HG03558 (cell line): ENCODE measurements around the gene KHDRBS1.
"Not testable (repeated sequence)": the region's sequence is repeated elsewhere in the genome, so short reads cannot be mapped to it uniquely, and the experiment has no call there.

ENCODE experiments used
- ATAC-seq: cut with Tn5 transposase; IDR thresholded peaks from one replicate; pipeline ENCODE4 v1.9.1; 2021; ENCODE audit warnings: moderate number of reproducible peaks; ENCODE audit not compliant: unreplicated experiment; ENCODE audit errors: extremely low read depth

KHDRBS1 gene

DNA sequence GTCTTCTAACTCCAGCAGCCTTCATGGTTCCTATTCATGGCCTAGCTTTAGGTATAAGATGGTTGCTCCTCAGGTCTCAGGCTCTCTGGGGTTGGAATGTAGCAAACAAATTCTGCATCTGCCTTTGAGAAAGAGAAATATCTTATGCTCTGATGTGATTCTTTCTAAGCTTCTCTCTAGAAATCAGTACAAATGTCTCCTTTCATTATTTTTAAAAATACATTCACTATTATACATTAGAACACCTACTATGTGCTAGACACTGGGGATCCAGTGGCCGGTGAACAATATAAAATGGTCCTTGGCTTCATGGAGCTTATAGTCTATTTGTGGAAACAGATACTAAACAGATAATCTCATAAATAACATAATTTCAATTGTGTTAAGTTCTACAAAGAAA lies 42.9 kb downstream of the KHDRBS1 start:
- ATAC-seq: no peak

DNA sequence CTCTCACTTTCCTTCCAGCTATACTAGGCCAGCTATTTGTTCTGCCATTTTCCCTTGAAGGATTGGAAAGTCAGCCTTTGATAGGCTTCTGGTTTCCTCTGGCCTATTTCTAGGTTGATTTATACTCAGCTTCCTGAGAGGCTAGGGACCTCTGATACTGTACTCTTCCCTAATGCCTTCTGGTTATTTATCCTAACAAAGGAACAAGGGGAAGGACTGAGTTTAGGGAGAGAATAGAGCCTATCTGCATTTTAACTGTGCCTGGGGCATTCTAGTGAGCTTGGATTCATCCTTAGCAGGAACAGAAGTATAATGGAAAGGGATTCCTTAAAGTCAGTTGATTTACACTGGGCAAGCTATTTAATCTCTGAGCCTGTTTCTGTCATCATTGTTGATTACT lies 47.2 kb downstream of the KHDRBS1 start:
- ATAC-seq: no peak

DNA sequence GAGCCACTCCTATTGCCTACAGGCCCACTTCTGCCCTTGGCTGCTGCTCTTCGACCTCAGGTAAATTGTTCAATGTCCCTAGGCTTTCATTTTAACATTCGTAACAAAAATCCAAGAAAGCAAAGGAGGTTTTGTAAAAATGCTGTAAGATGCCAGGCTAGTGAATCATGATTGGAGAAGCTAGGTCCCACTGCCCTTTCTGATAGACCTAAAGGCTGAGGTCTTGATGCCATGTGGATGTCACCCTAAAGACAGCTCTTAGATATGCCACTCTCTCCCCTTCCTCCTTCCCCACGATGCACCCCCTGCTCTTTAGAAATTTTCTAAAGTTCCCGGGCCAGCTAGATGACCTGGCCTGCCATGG lies 49.2 kb downstream of the KHDRBS1 start:
- ATAC-seq: no peak

DNA sequence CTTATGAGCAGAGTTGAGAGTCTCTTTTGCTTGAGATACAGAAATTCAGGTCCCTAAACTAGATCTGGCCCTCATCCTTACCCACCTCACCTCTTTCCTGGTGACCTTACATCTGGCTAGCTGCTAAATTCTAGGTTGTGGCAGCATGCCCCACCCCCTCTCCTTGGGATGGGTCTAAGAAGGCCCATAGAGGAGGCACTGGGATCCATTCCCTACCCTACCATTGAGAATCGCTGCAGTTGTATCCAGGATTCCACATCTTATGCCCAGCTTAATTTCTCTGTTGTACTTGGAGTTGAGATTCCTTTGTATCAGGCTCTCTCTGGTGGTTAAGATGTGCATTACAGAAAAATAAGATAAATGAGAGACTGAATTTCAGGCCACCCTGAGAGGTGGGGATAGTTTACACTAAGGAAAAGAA lies 49.6 kb downstream of the KHDRBS1 start:
- no peak for ATAC-seq

DNA sequence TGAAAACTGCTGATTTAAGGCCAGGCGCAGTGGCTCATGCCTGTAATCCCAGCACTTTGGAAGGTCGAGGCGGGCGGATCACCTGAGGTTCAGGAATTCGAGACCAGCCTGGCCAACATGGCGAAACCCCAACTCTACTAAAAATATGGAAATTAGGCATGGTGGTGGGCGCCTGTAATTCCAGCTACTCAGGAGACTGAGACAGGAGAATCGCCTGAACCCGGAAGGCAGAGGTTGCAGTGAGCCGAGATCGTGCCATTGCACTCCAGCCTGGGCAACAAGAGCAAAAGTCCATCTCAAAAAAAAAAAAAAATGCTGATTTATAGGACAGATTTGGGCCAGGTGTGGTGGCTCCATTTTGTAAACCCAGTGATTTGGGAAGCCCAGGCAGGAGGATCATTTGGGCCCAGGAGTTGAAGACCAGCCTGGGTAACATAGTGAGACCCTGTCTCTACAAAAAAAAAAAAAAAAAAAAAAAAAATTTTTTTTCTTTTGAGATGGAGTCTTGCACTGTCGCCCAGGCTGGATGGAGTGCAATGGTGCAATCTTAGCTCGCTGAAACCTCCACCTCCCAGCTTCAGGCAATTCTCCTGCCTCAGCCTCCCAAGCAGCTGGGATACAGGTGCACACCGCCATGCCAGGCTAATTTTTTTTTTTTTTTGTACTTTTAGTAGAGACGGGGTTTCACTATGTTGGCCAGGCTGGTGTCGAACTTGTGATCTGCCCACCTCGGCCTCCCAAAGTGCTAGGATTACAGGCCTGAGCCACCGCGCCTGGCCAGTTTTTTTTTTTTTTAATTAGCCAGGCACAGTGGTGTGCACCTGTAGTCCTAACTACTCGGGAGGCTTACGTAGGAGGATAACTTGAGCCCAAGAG lies 52.2 kb downstream of the KHDRBS1 start:
- not testable (repeated sequence) for ATAC-seq

DNA sequence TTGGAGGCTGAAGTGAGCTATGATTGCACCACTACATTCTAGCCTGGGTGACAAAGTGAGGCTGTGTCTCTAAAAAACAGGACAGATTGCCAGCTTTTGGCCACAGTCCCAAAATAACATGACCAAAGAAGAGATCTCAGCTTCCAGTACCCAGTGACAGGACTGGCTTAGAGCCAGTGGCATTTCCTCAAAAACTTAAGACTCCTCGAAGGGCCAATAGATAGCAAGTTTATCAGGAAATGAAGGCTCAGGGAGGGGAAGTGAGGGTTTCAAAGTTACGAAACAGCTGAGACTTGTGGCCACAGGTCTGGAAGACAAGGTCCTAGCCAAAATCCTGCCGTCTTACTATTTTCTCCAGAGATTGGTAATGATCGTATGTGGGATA lies 52.8 kb downstream of the KHDRBS1 start:
- no peak for ATAC-seq

DNA sequence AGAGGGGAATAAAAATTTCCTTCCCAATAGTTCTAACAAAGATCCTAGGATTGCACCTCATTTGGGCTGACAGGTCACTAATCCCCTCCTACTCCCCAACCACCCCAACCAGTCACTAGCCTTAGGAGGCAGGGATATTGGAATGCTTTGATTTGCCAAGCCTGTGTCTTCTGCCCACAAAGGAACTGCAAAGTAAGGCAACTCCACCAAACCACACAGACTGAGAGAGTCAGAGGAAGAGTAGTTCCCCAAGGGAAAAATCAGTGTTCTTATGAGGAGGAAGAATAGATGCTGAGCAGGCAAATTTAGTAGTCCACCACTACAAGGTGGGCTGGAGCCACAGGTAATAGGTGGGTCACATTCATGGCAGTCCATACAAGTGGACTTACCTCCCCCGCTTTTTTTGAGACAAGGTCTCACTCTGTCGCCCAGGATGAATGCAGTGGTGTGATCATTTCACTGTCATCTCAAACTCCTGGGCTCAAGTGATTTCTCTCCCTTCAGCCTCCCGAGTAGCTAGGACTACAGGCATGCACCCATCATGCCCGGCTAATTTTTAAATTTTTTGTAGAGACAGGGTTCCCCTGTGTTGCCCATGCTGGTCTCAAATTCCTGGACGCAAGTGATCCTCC lies 55.4 kb downstream of the KHDRBS1 start:
- no peak for ATAC-seq

DNA sequence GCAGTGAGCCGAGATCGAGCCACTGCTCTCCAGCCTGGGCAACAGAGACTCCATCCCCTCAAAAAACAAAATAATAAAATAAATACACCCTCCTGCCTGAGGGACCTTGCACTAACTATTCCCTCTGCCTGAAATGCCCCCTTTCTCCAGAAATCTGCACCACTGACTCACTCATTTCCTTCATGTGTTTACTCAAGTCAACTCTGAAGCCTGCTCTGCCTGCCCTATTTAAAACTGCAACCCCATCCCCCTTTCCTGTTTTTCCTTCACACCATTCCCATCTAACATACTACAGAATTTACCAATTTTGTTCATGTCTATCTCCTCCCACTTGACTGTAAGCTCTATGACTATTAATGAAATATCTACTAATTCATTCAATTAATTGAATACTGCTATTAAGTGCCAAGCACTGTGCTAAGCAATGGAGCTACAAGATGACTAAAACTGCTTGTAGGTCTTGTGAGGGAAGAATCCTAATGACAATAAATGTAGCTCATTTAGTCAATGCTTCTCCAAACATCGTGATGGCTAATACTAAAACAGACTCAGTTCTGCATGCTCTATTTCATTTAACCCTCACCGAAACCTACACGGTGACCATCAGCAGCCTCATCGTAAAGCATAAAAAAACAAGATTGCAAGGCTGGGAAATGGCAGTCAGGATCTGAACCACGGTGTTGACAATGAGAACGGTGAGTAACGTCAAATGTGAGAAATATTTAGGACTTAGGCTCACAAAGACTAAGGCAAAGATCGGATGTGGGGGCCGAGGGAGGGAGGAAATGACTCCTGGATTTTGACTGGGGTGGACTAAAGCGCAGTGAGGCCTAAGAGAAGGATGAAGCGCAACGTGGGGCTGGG lies 58.3 kb downstream of the KHDRBS1 start:
- ATAC-seq: no peak

DNA sequence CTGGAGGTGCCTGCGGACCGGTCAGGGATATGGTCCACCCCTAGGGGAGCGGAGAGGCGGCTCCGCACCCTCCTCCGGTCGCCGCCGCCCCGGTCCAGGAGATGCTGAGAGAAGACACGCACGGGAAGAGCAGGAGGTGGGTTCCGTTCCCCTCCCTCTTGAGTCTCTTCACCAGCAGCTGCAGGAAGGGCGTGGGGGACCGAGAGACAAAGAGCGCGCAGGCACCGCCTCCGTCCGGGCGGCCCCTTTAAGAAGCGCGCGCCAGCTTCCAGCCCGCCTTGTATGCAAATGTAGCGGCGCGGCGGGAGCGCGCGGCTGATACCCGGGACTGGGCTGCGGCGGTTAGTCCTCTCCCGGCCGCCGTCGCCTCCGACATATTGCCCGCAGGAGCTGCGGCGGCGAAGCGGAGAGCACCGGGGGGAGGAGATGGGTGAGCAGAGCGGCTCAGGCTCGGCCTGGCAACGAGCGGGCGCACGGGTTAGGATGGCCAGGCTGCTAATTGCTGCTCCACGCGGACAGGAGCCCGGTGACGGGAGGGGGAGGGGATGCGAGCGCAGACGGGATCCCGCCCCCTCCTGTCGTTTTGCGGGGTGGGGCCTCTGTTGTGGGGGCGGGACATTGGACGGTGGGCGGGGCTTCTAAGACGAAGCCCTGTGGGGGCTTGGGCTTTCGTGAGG lies 59.1 kb downstream of the KHDRBS1 start, which contains the start of gene TMEM39B:
TMEM39B (plus strand) TSS at position 318 of the 677 bp plus-strand sequence; CDS start at position 427, 109 bp downstream.
- ATAC-seq: peak; percentile 71

DNA sequence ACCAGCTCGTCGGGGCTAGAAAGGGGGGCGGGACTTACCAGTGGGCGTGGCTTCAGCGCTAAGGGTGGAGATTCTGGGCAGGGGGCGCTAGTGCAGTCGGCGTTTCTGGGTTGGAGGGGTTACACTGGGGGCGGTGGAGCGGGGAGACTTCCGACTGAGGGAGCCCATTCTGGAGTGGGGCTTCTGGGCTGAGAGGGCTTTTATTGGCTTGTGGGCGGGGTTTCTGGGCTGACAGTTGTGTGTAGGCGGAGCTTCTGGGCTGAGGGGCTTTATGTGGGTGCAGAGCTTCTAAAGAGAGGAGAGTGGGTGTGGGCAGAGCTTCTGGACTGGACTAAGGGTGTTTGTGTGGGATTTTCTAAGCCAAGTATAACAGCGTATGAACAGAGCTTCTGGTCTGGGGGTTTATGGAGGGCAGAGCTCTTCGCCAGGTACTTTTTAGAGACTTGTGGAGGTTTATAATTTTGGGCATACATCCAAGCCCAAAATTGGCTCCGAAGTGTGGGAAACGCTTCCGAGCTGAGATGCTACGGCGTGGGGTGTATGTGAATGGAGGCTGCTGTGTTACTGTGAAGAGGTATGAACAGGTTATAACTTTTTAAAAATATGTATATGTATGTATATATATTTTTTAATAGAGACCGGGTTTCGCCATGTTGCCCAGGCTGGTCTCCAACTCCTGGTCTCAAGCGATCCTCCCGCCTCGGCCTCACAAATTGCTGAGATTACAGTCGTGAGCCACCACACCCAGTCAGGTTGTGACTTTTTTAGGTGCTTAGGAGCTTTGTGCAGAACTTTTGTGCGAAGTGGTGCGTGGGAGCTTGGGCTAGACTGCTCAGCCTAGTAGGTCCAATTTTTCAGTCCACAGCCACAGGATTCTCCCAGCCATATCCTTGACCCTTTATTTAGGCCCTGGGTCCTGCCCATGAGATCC lies 59.9 kb downstream of the KHDRBS1 start:
- ATAC-seq: no peak

DNA sequence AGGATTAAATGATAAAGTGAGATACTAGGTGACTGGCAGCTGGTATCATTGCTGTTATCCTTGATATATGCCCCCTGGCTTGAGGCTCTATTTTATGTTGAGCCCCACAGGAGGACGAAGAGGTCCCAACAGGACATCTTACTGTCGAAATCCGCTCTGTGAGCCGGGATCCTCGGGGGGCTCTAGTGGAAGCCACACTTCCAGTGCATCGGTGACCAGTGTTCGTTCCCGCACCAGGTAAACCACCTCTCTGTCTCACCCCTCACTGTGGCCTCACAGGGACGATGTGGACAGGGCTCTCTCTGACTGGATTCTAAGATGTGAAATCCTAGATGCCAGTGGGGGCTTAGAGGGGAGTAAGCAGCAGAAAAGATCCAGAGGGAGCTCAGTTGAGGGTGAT lies 61.2 kb downstream of the KHDRBS1 start:
- ATAC-seq: no peak

DNA sequence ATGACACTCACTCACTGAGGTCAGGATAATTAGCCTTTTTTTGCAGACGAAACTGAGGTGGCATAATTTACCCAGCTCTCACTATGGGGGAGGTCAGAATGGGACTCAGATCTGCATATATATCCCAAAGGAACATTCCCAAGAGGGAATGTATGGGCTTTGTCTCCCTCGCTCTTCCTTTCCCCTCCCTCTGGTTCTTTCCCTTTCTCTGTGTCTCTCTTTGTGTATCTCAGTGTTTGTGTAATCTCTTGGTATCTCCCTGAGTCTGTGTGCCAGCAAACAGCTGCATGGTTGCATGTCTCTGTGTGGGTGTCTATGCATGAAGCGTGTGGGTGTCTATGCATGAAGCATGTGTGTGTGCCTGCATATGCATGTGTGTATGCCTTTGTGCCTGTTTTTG lies 63.8 kb downstream of the KHDRBS1 start:
- ATAC-seq: no peak

DNA sequence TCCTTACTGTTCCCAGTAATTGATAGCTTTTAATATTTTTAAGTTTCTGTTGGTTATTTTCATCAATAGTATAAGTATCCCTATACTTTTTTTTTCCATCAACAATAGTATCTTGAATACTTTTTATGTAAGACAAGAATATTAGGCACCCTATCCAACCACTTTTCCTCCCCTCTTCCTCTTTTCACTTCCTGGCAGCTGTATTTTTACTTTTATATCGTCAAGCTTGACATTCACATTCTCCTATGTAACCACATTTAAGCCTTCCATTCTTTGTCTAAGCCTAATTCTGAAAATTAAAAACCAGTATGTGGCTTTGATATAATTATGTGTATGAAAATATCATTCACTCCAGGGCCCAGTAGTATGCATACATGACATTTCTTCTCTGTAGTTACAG lies 68.4 kb downstream of the KHDRBS1 start:
- ATAC-seq: no peak

DNA sequence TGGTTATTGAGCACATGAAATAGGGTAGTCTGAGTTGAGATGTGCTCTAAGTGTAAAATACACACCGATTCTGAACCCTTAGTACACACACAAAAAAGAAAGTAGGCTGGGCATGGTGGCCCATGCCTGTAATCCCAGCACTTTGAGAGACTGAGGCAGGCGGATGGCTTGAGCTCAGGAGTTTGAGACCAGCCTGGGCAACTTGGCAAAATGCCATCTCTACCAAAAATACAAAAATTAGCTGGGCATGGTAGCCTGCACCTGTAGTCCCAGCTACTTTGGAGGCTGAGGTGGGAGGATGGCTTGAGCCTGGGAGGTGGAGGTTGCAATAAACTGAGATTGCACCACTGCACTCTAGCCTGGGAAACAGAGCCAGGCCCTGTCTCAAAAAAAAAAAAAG lies 72.7 kb downstream of the KHDRBS1 start:
- not testable (repeated sequence) for ATAC-seq

DNA sequence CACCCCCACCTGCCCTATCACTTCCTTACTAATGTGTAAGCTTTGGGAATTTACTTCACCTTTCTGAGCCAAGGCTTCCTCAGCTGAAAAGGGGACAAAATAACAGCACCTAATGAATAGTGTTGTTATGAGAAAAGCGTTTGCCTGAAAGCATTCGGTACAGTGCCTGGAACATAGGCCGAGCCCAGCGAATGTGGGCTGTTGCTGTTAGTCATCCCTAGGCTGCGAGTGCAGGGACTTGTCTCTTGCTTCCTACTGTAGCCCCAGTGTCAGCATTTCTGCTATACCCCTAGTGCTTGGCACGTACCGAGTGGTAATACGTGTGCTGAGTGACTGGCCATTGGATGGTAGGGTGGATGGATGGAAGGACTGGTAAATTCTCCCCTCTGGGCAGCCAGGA lies 77.5 kb downstream of the KHDRBS1 start:
- ATAC-seq: no peak

DNA sequence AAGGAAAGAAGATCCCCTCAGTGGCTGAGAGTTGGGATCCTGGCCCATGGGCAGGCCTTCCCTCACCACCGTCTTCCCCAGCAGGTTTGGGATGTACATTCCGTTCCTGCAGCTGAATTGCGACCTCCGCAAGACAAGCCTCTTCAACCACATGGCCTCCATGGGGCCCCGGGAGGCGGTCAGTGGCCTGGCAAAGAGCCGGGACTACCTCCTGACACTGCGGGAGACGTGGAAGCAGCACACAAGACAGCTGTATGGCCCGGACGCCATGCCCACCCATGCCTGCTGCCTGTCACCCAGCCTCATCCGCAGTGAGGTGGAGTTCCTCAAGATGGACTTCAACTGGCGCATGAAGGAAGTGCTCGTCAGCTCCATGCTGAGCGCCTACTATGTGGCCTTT lies 77.9 kb downstream of the KHDRBS1 start:
- no peak for ATAC-seq
